Activated CD4-positive, alpha-beta memory T cell treated with anti-CD3 and anti-CD28 coated beads, Interleukin-2, amount 10 ng/mL, durations not matched to agents 7 days and 5 days (primary cell): Measurements from ENCODE around the gene SMAD7. TPM values are rescaled to one million over a fixed set of nuclear protein-coding genes. Genes with fewer than 3 reads are reported as not detected.
A peak's percentile ranks its signal among the peaks of the same experiment; 100 is the strongest.

ENCODE experiments used
- CTCF ChIA-PET: fragments of 350-600 bp; sonication (Branson Sonifier 250); formaldehyde crosslinking; loops from one replicate; lab custom pipeline; 2021; ENCODE audit warnings: antibody characterized with exemption, inconsistent platforms; lab: Charles Lee
- POLR2A ChIA-PET: fragments of 350-600 bp; sonication (Branson Sonifier 250); formaldehyde crosslinking; loops from one replicate; lab custom pipeline; 2021; ENCODE audit warnings: antibody characterized with exemption; lab: Charles Lee
- DNase-seq: peaks from one replicate; pipeline ENCODE4 v3.0.0-alpha.2; 2020
- H3K27ac Mint-ChIP-seq: one replicate; pipeline ENCODE4 v1.8.0; 2021; ENCODE audit warnings: mild to moderate bottlenecking, mixed read lengths
- H3K27me3 Mint-ChIP-seq: one replicate; pipeline ENCODE4 v1.8.0; 2021; ENCODE audit warnings: mixed read lengths
- H3K36me3 Mint-ChIP-seq: one replicate; pipeline ENCODE4 v1.8.0; 2021; ENCODE audit warnings: low read depth, mixed read lengths
- H3K4me1 Mint-ChIP-seq: one replicate; pipeline ENCODE4 v1.8.0; 2021; ENCODE audit warnings: mixed read lengths
- H3K4me3 Mint-ChIP-seq: one replicate; pipeline ENCODE4 v1.8.0; 2021; ENCODE audit warnings: mild to moderate bottlenecking, mixed read lengths
- H3K9me3 Mint-ChIP-seq: one replicate; pipeline ENCODE4 v1.8.0; 2021; ENCODE audit warnings: mixed read lengths
- total RNA-seq, 2 experiments: library from RNA; stranded (reverse); gene quantifications; one replicate each; pipeline ENCODE4 v1.2.3, GENCODE V29; 2021

Gene SMAD7
- total RNA-seq, 2 experiments from 2014 or later = 30.0 to 31.0 TPM

DNA sequence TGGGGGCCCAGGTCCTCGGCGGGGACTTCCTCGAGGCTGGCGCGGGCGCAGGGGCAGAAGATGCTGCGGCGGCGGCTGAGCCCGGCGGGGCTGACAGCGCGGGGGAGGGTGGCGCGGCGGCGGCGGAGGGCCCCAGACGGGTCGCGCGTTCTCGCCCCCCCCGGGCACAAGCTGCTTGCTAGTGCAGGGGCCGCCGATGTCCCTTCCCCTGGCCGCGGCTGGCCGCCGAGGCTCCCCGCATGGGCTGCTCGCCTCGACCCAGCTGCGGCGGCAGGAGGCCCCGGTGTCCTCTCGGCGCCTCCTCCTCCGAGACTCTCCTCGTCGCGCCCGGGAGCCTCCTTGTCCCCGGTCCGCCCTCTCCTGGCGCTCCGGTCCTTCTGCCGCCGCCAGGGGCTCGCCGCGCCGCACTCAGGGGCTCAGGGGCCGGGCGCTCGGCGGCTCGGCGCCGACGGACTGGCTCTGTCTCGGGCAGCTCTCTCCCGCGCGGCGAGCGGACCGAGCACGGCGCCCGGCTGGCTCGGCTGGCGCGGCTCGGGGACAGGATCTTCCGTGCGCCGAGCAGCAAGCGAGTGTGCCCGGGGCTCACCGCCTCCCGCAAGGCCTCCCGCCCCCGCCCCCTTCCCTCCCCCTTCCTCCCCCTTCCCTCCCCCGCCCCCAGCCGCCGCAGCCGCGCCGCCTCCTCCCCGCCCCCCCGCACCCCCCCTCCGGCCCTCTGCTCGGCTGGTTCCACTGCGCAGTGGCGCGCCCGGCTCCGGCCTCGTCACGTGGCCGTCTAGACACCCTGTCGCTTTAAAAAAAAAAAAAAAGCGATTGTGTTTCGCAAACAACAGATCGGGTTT, 902 bp upstream of the SMAD7 start:
- Mint-ChIP-seq H3K27ac (peak overlapping the region; percentile 76), H3K27me3 (no peaks in the 10 kb centered on the region), H3K9me3 (no peaks in the 10 kb centered on the region), H3K4me3 (peak overlapping the region; percentile 81), H3K4me1 (peaks cover 47% of the 10 kb centered on the region), H3K36me3 (peaks cover 29% of the 10 kb centered on the region)
- peak; percentile 83 for DNase-seq
- ChIA-PET POLR2A (interaction anchor here (0.7 to 3.1 kb wide), 16 partner anchors 10 to 1022 kb away, joined by 3 to 37 read pairs (median 6); no protein-coding TSS in a partner anchor), CTCF (interaction anchor here (0.6 to 1.6 kb wide), 8 partner anchors 10 to 213 kb away, joined by 3 to 6 read pairs (median 3); no protein-coding TSS in a partner anchor)

DNA sequence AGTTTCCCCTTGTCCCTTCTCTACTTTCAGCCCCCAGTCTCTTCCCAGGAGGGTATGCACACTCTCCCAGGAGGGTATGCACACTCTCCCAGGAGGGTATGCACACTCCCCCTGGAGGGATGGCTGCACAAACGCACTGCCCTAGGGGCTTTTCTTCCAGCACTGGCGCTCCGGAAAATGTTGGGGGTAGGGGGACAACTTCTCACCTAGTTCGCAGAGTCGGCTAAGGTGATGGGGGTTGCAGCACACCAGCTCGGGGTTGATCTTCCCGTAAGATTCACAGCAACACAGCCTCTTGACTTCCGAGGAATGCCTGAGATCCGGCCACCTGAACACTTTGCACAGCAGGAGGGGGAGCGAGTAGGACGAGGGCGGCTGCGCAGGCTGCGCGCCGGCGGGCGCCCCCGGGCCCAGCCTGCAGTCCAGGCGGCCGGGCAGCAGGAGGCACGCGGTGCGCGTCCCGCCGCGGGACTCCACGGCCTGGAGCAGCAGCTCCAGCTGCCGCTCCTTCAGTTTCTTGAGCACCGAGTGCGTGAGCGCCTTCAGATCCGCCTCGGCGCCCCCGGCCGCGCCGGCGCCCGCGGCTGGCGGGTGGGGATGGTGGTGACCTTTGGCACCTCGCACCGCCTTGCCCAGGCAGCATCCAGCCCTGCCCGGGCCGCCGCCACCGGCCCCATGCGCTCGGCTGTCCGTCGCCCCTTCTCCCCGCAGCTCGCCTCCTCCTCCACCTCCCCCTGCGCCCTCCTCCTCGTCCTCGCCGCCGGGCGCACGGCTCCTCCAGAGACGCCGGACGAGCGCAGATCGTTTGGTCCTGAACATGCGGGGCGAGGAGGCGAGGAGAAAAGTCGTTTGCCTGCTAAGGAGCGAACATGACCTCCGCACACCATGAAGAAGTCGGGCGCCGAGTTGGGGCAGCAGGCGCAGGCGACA, 894 bp downstream of the SMAD7 start:
- POLR2A ChIA-PET = interaction anchor here (1.5 to 1.9 kb wide), 4 partner anchors 8 to 117 kb away, joined by 3 to 8 read pairs (median 8); no protein-coding TSS in a partner anchor
- H3K4me3 Mint-ChIP-seq = peak overlapping the region; percentile 99
- no peaks in the 10 kb centered on the region for H3K9me3 Mint-ChIP-seq
- CTCF ChIA-PET = no interaction called here
- peaks cover 47% of the 10 kb centered on the region for H3K4me1 Mint-ChIP-seq
- DNase-seq = peak; percentile 44
- no peaks in the 10 kb centered on the region for H3K27me3 Mint-ChIP-seq
- H3K27ac Mint-ChIP-seq = peak overlapping the region; percentile 84
- peaks cover 47% of the 10 kb centered on the region for H3K36me3 Mint-ChIP-seq

DNA sequence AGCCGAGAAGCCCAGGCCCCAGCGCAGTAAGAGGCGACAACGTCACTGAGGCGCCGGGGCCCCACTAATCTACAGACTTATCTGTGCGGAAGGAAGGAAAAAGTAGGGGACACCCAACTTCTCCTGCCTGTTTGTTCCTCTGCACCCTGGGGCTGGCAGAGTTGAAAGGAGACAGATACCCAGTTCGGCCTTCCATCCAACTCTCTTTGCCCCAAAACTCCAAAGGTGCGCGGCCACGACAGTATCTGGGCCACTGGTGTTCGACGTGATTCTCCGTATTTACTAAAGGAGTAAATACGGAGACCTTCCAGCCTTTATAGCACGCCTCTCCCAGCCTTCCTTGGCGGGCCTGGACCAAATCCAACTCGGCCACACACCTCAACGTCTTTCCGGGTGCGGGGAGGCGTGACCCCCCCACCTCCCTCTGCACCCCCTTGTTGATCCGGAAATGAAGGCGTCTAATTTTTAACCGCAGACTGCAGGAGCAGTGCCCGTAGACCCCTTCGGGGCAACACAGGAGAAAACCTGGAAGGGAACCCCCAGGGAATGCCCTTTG, 1.6 kb downstream of the SMAD7 start:
- ChIA-PET POLR2A (interaction anchor here (0.8 to 2.3 kb wide), 12 partner anchors 8 to 169 kb away, joined by 3 to 10 read pairs (median 4); no protein-coding TSS in a partner anchor), CTCF (interaction anchor here (0.7 to 2.0 kb wide), 2 partner anchors 17 to 170 kb away, joined by 3 to 5 read pairs; no protein-coding TSS in a partner anchor)
- peak overlapping the region; percentile 99 for H3K4me3 Mint-ChIP-seq
- peaks cover 50% of the 10 kb centered on the region for H3K4me1 Mint-ChIP-seq
- peak; percentile 52 for DNase-seq
- peak overlapping the region; percentile 84 for H3K27ac Mint-ChIP-seq
- peaks cover 55% of the 10 kb centered on the region for H3K36me3 Mint-ChIP-seq
- H3K27me3 Mint-ChIP-seq = no peaks in the 10 kb centered on the region
- no peaks in the 10 kb centered on the region for H3K9me3 Mint-ChIP-seq

GRCh38 chr18:48948112-48949049, 2.4 kb downstream of the SMAD7 start:
- DNase-seq = peak; percentile 59
- CTCF ChIA-PET = interaction anchor here (0.6 to 2.0 kb wide), 4 partner anchors 16 to 169 kb away, joined by 3 to 5 read pairs (median 4); no protein-coding TSS in a partner anchor
- peaks cover 57% of the 10 kb centered on the region for H3K4me1 Mint-ChIP-seq
- H3K27ac Mint-ChIP-seq = peak overlapping the region; percentile 84
- no peaks in the 10 kb centered on the region for H3K27me3 Mint-ChIP-seq
- POLR2A ChIA-PET = interaction anchor here (0.6 to 2.3 kb wide), 15 partner anchors 8 to 169 kb away, joined by 3 to 10 read pairs (median 4); no protein-coding TSS in a partner anchor
- peak overlapping the region; percentile 99 for H3K4me3 Mint-ChIP-seq
- H3K9me3 Mint-ChIP-seq = no peaks in the 10 kb centered on the region
- peaks cover 62% of the 10 kb centered on the region for H3K36me3 Mint-ChIP-seq

DNA sequence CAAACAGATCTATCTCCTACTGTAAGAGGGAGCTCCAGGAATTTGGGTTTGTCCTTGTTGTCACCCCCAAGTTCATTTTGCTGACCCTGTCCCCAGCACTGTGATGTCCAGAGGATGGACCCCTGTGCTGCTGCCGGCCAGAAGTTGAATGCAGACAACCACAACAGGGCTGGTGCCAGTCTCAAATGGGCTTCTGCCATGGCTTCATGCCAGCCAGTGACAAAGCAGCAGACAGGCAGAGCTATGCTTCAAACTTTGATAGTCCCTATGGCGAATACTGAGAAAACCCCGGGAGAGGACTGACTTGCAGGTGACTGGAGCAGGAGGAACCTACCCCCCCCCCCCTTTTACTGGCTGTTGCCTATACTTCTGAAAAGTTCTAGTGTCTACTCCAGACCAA, 3.2 kb downstream of the SMAD7 start:
- peaks cover 70% of the 10 kb centered on the region for H3K36me3 Mint-ChIP-seq
- no peak for DNase-seq
- H3K9me3 Mint-ChIP-seq = no peaks in the 10 kb centered on the region
- ChIA-PET POLR2A (interaction anchor here (1.1 to 2.3 kb wide), 6 partner anchors 10 to 115 kb away, joined by 3 to 10 read pairs (median 4); no protein-coding TSS in a partner anchor), CTCF (interaction anchor here (0.8 to 2.0 kb wide), 2 partner anchors 15 to 34 kb away, joined by 5 read pairs; no protein-coding TSS in a partner anchor)
- H3K27me3 Mint-ChIP-seq = no peaks in the 10 kb centered on the region
- H3K4me1 Mint-ChIP-seq = peaks cover 62% of the 10 kb centered on the region
- peak overlapping the region; percentile 99 for H3K4me3 Mint-ChIP-seq
- H3K27ac Mint-ChIP-seq = peak overlapping the region; percentile 65

DNA sequence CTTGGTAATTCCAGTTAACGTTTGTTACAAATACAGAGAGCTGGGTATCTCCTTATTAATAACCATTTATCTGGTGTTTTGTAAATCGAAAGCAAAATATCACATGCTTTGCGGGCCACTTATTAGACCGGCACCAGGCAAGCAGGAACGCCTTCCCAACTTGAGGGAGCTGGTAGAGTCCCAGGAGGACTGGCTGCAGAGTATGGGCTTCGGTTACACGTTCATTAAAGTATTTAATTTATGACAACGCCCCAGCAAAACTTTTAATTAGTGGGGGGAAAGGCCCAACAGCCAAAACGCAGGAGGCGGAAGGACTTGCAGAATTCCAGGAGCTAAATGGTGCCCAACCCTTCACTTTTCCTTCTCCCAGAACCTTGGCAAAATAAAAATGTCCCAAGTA, 3.7 kb downstream of the SMAD7 start:
- Mint-ChIP-seq H3K4me3 (peak overlapping the region; percentile 99), H3K4me1 (peaks cover 64% of the 10 kb centered on the region), H3K36me3 (peaks cover 75% of the 10 kb centered on the region), H3K9me3 (no peaks in the 10 kb centered on the region), H3K27ac (no peak overlapping the region), H3K27me3 (no peaks in the 10 kb centered on the region)
- POLR2A ChIA-PET = interaction anchor here (1.1 to 2.3 kb wide), 4 partner anchors 15 to 103 kb away, joined by 3 to 10 read pairs (median 4); no protein-coding TSS in a partner anchor
- no peak for DNase-seq
- CTCF ChIA-PET = interaction anchor here (0.8 to 2.0 kb wide), 2 partner anchors 15 to 33 kb away, joined by 5 read pairs; no protein-coding TSS in a partner anchor

- peak overlapping the region; percentile 32 for H3K4me3 Mint-ChIP-seq
- H3K36me3 Mint-ChIP-seq = peaks cover 82% of the 10 kb centered on the region
Measured at GRCh38 chr18:48946329-48946835, 4.4 kb downstream of the SMAD7 start.

DNA sequence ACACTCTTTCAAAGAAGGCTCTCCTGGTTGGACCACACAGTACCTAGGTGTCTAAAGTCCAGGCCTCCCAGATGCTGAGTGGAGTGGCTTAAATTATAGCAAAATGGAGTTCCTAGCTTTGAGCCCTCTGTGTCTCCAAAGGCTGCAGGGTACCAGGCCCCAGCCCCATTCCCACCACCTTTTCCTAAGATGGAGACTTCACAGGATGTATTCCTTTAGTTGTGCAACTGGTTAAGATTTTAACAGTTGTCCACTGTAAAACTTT, 4.9 kb downstream of the SMAD7 start:
- H3K27ac Mint-ChIP-seq = no peak overlapping the region
- H3K36me3 Mint-ChIP-seq = peaks cover 87% of the 10 kb centered on the region

More at GRCh38 chr18:48946329-48946835, 4.4 kb downstream of the SMAD7 start:
- H3K27ac Mint-ChIP-seq = no peak overlapping the region
- no peaks in the 10 kb centered on the region for H3K9me3 Mint-ChIP-seq
- ChIA-PET POLR2A (no interaction called here), CTCF (no interaction called here)
- H3K4me1 Mint-ChIP-seq = peaks cover 70% of the 10 kb centered on the region
- DNase-seq = no peak
- no peaks in the 10 kb centered on the region for H3K27me3 Mint-ChIP-seq

GRCh38 chr18:48944634-48945033, 6.1 kb downstream of the SMAD7 start:
- peaks cover 88% of the 10 kb centered on the region for H3K4me1 Mint-ChIP-seq
- H3K4me3 Mint-ChIP-seq = peak overlapping the region; percentile 2
- CTCF ChIA-PET = no interaction called here

More for the DNA sequence above, 4.9 kb downstream of the SMAD7 start:
- H3K4me3 Mint-ChIP-seq = peak overlapping the region; percentile 32
- ChIA-PET CTCF (no interaction called here), POLR2A (interaction anchor here (1.0 to 2.1 kb wide), 3 partner anchors 14 to 27 kb away, joined by 3 to 7 read pairs (median 5); no protein-coding TSS in a partner anchor)
- H3K9me3 Mint-ChIP-seq = no peaks in the 10 kb centered on the region
- no peak for DNase-seq
- H3K4me1 Mint-ChIP-seq = peaks cover 75% of the 10 kb centered on the region
- H3K27me3 Mint-ChIP-seq = no peaks in the 10 kb centered on the region

DNA sequence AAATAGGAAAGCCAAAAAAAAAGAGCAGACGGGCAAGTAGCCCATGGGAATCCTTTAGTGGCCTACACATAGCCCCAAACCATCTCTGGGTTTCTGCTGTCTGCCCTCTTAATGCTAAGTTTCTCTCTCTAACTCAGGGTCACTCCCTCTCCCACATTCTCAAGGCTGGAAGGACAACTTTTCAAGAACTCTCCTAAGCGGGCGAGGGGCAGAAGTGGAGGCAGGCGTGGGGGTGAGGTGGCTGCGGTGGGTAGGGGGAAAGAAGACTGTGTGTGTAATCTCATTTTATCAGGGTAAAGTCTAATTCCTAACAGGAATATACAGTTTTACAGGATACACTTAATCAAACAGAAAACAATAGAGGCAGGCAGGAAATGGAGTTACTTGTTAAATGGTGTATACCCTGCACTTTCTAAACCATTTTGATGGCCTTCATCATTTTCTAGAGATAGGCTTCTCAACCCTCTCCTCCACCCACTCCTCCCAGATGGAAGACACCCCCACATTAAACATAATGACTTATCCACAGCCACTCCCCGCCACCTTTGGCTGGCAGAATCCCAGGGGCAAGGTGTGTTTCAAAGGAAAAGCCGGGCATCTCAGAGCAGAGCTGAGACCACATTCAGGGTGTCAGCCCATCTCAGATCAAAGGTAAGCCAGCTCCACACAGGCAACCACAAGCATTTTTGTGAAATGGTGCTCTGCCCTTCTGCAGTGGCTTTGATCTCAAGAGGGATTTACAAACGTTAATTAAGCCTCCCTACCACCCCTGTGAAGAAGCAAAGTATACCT, 6.8 kb downstream of the SMAD7 start:
- Mint-ChIP-seq H3K36me3 (peaks cover 92% of the 10 kb centered on the region), H3K4me1 (peaks cover 93% of the 10 kb centered on the region), H3K4me3 (peak overlapping the region; percentile 2), H3K27me3 (no peaks in the 10 kb centered on the region), H3K27ac (peak overlapping the region; percentile 37), H3K9me3 (no peaks in the 10 kb centered on the region)
- ChIA-PET CTCF (no interaction called here), POLR2A (interaction anchor here (1.0 to 2.1 kb wide), 6 partner anchors 14 to 129 kb away, joined by 3 to 7 read pairs (median 4); no protein-coding TSS in a partner anchor)
- DNase-seq = no peak

More at GRCh38 chr18:48944634-48945033, 6.1 kb downstream of the SMAD7 start:
- DNase-seq = no peak
- Mint-ChIP-seq H3K9me3 (no peaks in the 10 kb centered on the region), H3K36me3 (peaks cover 95% of the 10 kb centered on the region), H3K27ac (peak overlapping the region; percentile 37), H3K27me3 (no peaks in the 10 kb centered on the region)
- POLR2A ChIA-PET = interaction anchor here (1.0 to 2.1 kb wide), 6 partner anchors 15 to 130 kb away, joined by 3 to 7 read pairs (median 4); no protein-coding TSS in a partner anchor
